ENCODE data around the gene CD81.

DNA sequence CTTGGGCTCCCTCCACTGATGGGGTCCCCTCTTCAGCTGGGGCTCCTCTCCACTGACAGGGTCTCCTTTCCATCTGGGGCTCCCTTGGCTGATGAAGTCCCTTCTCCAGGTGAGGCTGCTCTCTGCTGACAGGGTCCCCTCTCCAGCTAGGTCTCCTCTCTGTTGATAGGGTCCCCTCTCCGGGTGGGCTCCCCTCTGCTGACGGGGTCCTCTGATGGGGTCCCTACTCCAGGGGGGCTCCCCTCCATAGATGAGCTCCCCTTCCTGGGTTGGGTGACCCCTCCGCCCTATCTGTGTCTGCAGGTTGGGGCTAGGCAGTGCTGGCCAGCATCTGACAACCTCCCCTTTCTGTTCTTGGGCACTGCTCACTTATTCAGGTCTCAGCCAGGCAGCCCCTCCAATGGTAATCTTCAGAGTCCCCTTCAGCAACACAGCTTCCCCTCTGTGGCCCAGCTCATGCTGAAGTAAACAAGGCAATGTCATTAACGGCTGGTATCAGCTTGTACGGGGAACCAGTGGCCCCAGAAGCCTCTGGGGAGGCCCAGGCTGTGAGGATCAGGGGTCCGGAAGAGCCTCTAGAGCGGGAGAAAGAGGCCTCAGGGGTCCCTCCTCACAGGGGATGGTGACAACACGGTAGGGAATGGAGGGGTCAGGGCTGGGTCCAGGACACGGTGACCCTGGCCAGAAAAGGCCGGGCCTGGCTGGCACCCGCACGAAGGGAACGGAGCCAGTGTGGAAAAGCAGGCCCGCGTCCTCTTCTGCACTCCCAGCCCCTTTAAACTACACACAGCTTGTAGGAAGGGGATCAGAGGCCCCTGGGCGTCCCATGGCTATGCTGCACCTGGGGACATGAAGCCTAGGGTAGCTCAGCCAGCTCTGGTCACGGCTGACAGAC is 9.6 kb upstream of the CD81 start:
- TF ChIP-seq, protein P1, sequence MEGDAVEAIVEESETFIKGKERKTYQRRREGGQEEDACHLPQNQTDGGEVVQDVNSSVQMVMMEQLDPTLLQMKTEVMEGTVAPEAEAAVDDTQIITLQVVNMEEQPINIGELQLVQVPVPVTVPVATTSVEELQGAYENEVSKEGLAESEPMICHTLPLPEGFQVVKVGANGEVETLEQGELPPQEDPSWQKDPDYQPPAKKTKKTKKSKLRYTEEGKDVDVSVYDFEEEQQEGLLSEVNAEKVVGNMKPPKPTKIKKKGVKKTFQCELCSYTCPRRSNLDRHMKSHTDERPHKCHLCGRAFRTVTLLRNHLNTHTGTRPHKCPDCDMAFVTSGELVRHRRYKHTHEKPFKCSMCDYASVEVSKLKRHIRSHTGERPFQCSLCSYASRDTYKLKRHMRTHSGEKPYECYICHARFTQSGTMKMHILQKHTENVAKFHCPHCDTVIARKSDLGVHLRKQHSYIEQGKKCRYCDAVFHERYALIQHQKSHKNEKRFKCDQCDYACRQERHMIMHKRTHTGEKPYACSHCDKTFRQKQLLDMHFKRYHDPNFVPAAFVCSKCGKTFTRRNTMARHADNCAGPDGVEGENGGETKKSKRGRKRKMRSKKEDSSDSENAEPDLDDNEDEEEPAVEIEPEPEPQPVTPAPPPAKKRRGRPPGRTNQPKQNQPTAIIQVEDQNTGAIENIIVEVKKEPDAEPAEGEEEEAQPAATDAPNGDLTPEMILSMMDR (IDR thresholded peaks at IDR 0.05): no peak
- no peak for TF ChIP-seq ZFX (IDR thresholded peaks at IDR 0.05; ENCODE audit: borderline replicate concordance)

All from 22Rv1 (cell line).